Measurements from ENCODE around the gene TAS2R39. TPM values are rescaled to one million over a fixed set of nuclear protein-coding genes. Genes with fewer than 3 reads are reported as not detected.

Gene TAS2R39
- total RNA-seq, 4 donors from 2014 or later = not detected

DNA sequence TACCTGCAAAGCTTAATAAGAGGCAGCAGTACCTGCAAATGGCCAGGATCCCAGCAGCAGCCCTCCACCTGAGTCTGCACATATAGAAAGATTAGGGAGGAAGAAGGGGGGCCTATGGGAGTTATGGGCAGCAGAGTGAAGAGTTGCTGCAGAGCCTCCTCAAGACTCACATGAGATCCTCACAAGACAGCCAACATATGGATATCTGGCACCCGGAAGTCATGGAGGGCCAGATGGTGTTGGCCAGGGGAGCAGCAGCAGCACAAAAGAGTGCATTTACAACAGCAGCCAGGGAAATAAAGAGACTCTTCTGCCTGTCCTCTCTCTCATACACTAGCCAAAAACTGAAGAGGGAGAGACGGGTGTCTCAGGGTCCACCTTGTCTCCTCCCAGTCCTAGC lies 34.6 kb downstream of the TAS2R39 start:
- ATAC-seq = no peak
- no peak overlapping the region for H3K27ac ChIP-seq
- no peak overlapping the region for H3K4me3 ChIP-seq
- H3K27me3 ChIP-seq = no peaks in the 10 kb centered on the region
- no peak for DNase-seq
- no peaks in the 10 kb centered on the region for H3K36me3 ChIP-seq
- TF ChIP-seq, protein P1, sequence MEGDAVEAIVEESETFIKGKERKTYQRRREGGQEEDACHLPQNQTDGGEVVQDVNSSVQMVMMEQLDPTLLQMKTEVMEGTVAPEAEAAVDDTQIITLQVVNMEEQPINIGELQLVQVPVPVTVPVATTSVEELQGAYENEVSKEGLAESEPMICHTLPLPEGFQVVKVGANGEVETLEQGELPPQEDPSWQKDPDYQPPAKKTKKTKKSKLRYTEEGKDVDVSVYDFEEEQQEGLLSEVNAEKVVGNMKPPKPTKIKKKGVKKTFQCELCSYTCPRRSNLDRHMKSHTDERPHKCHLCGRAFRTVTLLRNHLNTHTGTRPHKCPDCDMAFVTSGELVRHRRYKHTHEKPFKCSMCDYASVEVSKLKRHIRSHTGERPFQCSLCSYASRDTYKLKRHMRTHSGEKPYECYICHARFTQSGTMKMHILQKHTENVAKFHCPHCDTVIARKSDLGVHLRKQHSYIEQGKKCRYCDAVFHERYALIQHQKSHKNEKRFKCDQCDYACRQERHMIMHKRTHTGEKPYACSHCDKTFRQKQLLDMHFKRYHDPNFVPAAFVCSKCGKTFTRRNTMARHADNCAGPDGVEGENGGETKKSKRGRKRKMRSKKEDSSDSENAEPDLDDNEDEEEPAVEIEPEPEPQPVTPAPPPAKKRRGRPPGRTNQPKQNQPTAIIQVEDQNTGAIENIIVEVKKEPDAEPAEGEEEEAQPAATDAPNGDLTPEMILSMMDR (IDR thresholded peaks at IDR 0.05 in 4 of 5, conservative IDR thresholded peaks at IDR 0.05 in 1 of 5) = no peak
- no peak for TF ChIP-seq POLR2A (IDR thresholded peaks at IDR 0.05)
- H3K9me3 ChIP-seq = no peaks in the 10 kb centered on the region
- intact Hi-C loops (cut with DNase I; ENCODE audit: low total_unique reads) (no loop called here), in situ Hi-C loops (cut with MboI; ENCODE audit: low sequenced_read_pairs in 4 of 4) (loop anchor here (10.0 to 25.0 kb wide), 2 partner anchors 356 to 363 kb away; partner anchors contain the start of gene EPHB6 (in 4 of the 4))
- H3K4me1 ChIP-seq = no peaks in the 10 kb centered on the region

DNA sequence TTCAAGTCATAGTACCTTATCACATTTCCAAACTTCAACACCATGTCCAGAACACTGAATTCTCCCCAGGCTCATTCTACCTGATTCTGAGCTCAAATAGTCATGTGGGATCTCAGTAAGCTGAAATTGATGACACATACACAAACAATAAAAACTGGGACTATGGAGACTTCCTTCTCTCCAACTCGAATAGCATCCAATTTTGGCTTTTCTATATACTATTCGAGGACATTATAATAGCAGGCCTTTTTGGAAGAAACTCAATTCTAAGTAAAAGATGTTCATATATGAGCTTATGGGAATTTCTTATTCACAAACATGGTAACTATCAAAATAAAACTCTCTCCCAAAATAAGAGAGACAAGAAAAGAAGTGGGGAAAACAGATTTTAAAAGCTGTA lies 38.1 kb downstream of the TAS2R39 start:
- DNase-seq (no peak), ATAC-seq (no peak)
- no peaks in the 10 kb centered on the region for H3K27me3 ChIP-seq
- no peak overlapping the region for H3K27ac ChIP-seq
- intact Hi-C loops (cut with DNase I; ENCODE audit: low total_unique reads) (no loop called here), in situ Hi-C loops (cut with MboI; ENCODE audit: low sequenced_read_pairs in 4 of 4) (loop anchor here in 3 of 4 donors (25.0 kb wide), 1 partner anchor 359 kb away; the partner anchor contains the start of gene EPHB6 (in 3 of the 3))
- no peaks in the 10 kb centered on the region for H3K4me1 ChIP-seq
- no peaks in the 10 kb centered on the region for H3K9me3 ChIP-seq
- TF ChIP-seq, protein P1 (IDR thresholded peaks at IDR 0.05 in 4 of 5, conservative IDR thresholded peaks at IDR 0.05 in 1 of 5) = no peak
- no peak for TF ChIP-seq POLR2A (IDR thresholded peaks at IDR 0.05)
- H3K36me3 ChIP-seq = no peaks in the 10 kb centered on the region
- H3K4me3 ChIP-seq = no peak overlapping the region

DNA sequence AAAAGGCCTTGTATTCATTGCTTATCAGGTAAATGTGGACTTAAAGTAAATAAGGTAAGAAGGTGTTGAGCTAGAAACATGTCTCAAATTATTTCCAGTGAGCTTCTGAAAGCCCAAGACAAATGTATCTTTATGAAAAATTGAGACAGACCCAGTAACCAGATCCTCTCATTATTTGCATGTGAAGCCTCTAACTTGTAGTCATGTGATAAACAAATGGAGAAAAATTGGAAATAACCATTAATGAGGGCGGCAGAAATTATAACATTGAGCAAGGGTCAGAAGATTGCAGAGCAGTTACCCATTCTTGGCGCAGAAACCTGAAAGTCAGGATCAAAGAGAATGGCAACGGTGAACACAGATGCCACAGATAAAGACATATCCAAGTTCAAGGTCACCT lies 38.5 kb downstream of the TAS2R39 start, which contains the start of gene TAS2R40:
TSS of gene TAS2R40 (plus strand) at position 301 of the 400 bp plus-strand sequence. CDS start at position 343, 42 bp downstream.
- no peaks in the 10 kb centered on the region for H3K9me3 ChIP-seq
- H3K4me3 ChIP-seq = no peak within 1 kb of the TSS
- H3K27me3 ChIP-seq = no peaks in the 10 kb centered on the region
- in situ Hi-C loops (cut with MboI; ENCODE audit: low sequenced_read_pairs in 4 of 4) (loop anchor here in 3 of 4 donors (25.0 kb wide), 1 partner anchor 359 kb away; the partner anchor contains the start of gene EPHB6 (in 3 of the 3)), intact Hi-C loops (cut with DNase I; ENCODE audit: low total_unique reads) (no loop called here)
- no peaks in the 10 kb centered on the region for H3K4me1 ChIP-seq
- TF ChIP-seq, protein P1 (IDR thresholded peaks at IDR 0.05 in 4 of 5, conservative IDR thresholded peaks at IDR 0.05 in 1 of 5) = no peak
- no peak for TF ChIP-seq POLR2A (IDR thresholded peaks at IDR 0.05)
- ATAC-seq (no peak), DNase-seq (no peak)
- H3K27ac ChIP-seq = no peak within 1 kb of the TSS
- H3K36me3 ChIP-seq = no peaks in the 10 kb centered on the region

DNA sequence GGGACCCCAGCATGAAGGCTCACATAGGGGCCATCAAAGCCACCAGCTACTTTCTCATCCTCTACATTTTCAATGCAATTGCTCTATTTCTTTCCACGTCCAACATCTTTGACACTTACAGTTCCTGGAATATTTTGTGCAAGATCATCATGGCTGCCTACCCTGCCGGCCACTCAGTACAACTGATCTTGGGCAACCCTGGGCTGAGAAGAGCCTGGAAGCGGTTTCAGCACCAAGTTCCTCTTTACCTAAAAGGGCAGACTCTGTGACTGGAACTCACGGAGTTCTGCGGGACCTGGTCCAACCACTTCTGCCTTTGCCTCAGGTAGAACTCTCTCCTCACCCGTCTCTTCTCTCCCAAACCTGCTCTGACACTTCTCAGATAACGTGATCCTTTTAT lies 39.6 kb downstream of the TAS2R39 start:
- Histone ChIP-seq H3K4me3 (no peak overlapping the region), H3K27me3 (no peaks in the 10 kb centered on the region), H3K9me3 (no peaks in the 10 kb centered on the region), H3K36me3 (no peaks in the 10 kb centered on the region), H3K4me1 (no peaks in the 10 kb centered on the region), H3K27ac (no peak overlapping the region)
- ATAC-seq (no peak), DNase-seq (peak in 1 of 2 donors; percentile 24)
- in situ Hi-C loops (cut with MboI; ENCODE audit: low sequenced_read_pairs in 4 of 4) = loop anchor here in 3 of 4 donors (25.0 kb wide), 1 partner anchor 360 kb away; the partner anchor contains the start of gene EPHB6 (in 3 of the 3)
- intact Hi-C loops (cut with DNase I; ENCODE audit: low total_unique reads) = no loop called here
- TF ChIP-seq, protein P1 (IDR thresholded peaks at IDR 0.05 in 4 of 5, conservative IDR thresholded peaks at IDR 0.05 in 1 of 5) = no peak
- no peak for TF ChIP-seq POLR2A (IDR thresholded peaks at IDR 0.05)

Measured in gastrocnemius medialis (tissue), 4 donors.